BE2C (cell line): Measurements from ENCODE around the gene RIMS4.

Experiments
- DNase-seq: peaks from one replicate; pipeline ENCODE4 v3.0.0-alpha.2; 2020
- H3K27me3 ChIP-seq: fragments of 250-450 bp; sonication (Bioruptor Pico); 2 replicates; pipeline ENCODE4 v1.5.1; 2020; ENCODE audit warnings: mild to moderate bottlenecking
- H3K36me3 ChIP-seq: fragments of 250-450 bp; sonication (Bioruptor Pico); 2 replicates; pipeline ENCODE4 v1.5.1; 2020; ENCODE audit warnings: mild to moderate bottlenecking
- H3K4me1 ChIP-seq: fragments of 250-450 bp; sonication (Bioruptor Pico); 2 replicates; pipeline ENCODE4 v1.5.1; 2020
- H3K4me3 ChIP-seq: 2 replicates; pipeline ENCODE4 v1.5.1; 2011; ENCODE audit warnings: low read depth, low read length
- H3K9me3 ChIP-seq: fragments of 250-450 bp; sonication (Bioruptor Pico); 2 replicates; pipeline ENCODE4 v1.5.1; 2020
- CTCF ChIP-seq: IDR thresholded peaks from 2 replicates; pipeline ENCODE4 v1.5.1; 2012; ENCODE audit warnings: mild to moderate bottlenecking, low read depth, low read length

The RIMS4 gene

GRCh38 chr20:44723391-44723790, 87.0 kb downstream of the RIMS4 start:
- H3K27me3 ChIP-seq = no peaks in the 10 kb centered on the region
- no peaks in the 10 kb centered on the region for H3K9me3 ChIP-seq
- no peak overlapping the region for H3K4me3 ChIP-seq
- H3K4me1 ChIP-seq = peaks cover 4% of the 10 kb centered on the region
- no peaks in the 10 kb centered on the region for H3K36me3 ChIP-seq
- no peak for TF ChIP-seq CTCF
- no peak for DNase-seq

DNA sequence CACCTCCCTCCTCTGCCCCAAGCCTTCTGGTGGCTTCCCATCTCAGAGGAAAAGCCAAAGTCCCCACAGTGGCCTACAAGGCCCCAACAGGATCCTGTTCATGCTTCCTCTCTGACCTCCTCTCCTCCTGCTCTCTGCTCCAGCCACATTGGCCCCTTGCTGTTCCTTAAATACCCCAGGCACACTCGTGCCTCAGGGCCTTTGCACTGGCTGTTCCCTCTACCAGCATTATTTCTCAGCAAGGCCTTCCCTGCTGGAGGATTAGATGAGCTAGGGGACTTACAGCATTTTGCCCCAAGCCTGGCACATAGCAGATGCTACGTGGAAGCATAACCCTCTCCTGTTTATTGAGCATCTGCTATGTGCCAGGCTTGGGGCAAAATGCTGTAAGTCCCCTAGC, 87.4 kb downstream of the RIMS4 start:
- no peak for TF ChIP-seq CTCF

GRCh38 chr20:44721785-44722054, 88.6 kb downstream of the RIMS4 start:
- no peak for TF ChIP-seq CTCF
- no peak overlapping the region for H3K4me3 ChIP-seq
- H3K4me1 ChIP-seq = peaks cover 4% of the 10 kb centered on the region
- H3K36me3 ChIP-seq = no peaks in the 10 kb centered on the region
- no peaks in the 10 kb centered on the region for H3K27me3 ChIP-seq
- no peaks in the 10 kb centered on the region for H3K9me3 ChIP-seq
- DNase-seq = no peak

More for the DNA sequence above, 87.4 kb downstream of the RIMS4 start:
- Histone ChIP-seq H3K27me3 (no peaks in the 10 kb centered on the region), H3K36me3 (no peaks in the 10 kb centered on the region), H3K4me3 (no peak overlapping the region), H3K4me1 (peaks cover 4% of the 10 kb centered on the region), H3K9me3 (no peaks in the 10 kb centered on the region)
- DNase-seq = no peak

GRCh38 chr20:44720997-44721784, 89.2 kb downstream of the RIMS4 start:
- no peak for TF ChIP-seq CTCF
- H3K4me1 ChIP-seq = peaks cover 4% of the 10 kb centered on the region
- H3K4me3 ChIP-seq = no peak overlapping the region
- H3K27me3 ChIP-seq = no peaks in the 10 kb centered on the region
- no peaks in the 10 kb centered on the region for H3K36me3 ChIP-seq
- DNase-seq = no peak
- H3K9me3 ChIP-seq = no peaks in the 10 kb centered on the region

DNA sequence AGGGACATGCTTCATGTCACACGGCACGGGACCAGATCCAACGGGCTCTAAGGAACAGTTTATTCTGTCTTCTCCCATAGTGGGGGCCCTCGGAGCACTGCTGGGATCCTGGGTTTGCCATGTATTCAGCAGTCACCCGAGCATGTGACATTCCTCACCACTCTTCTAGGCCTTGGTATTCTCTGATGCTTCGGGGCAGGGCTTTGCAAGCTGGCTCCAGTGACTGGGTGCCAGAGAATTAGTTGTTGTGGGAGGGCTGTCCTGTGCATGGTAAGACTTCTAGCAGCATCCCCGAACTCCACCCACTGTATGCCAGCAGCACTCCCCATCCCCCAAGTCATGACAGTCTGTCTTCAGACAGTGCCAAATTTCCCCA, 89.7 kb downstream of the RIMS4 start:
- H3K4me1 ChIP-seq = peaks cover 4% of the 10 kb centered on the region
- H3K36me3 ChIP-seq = no peaks in the 10 kb centered on the region
- no peak for TF ChIP-seq CTCF
- peak; percentile 57 for DNase-seq
- H3K4me3 ChIP-seq = no peak overlapping the region
- H3K9me3 ChIP-seq = no peaks in the 10 kb centered on the region
- H3K27me3 ChIP-seq = no peaks in the 10 kb centered on the region

GRCh38 chr20:44719841-44720240, 90.5 kb downstream of the RIMS4 start:
- no peak for TF ChIP-seq CTCF
- H3K4me1 ChIP-seq = peaks cover 4% of the 10 kb centered on the region
- H3K4me3 ChIP-seq = no peak overlapping the region
- no peaks in the 10 kb centered on the region for H3K36me3 ChIP-seq
- DNase-seq = no peak
- no peaks in the 10 kb centered on the region for H3K27me3 ChIP-seq
- no peaks in the 10 kb centered on the region for H3K9me3 ChIP-seq
